Right ventricle myocardium inferior (tissue), 1 donor: ENCODE measurements around the gene MST1R. TPM values are rescaled to one million over a fixed set of nuclear protein-coding genes. Genes with fewer than 3 reads are reported as not detected.
A peak's percentile ranks its signal among the peaks of the same experiment; 100 is the strongest.

Experiments
- ATAC-seq: fragments of 200-7000 bp; cut with Tn5 transposase; one replicate; pipeline ENCODE4 v1.9.1; 2020; ENCODE audit warnings: mild to moderate bottlenecking, moderate library complexity
- DNase-seq: peaks from one replicate; pipeline ENCODE4 v3.0.0; 2021; ENCODE audit errors: missing footprints
- intact Hi-C: fragments of 100-400 bp; cut with DNase I; formaldehyde crosslinking; loops from one replicate; pipeline ENCODE4 v1.11.0; 2022
- total RNA-seq: library from RNA; stranded (reverse); fragmentation: NEBNext Ultra II Directional; extraction: Animal tissue kit (Norgen Biotek cat#: 25700); gene quantifications from one replicate; pipeline ENCODE4 v1.2.1, GENCODE V29; 2021
- donor health status: DM: no; HTN: yes; CAD: no; lungs with severe emphysema.

The MST1R gene
- total RNA-seq, 1 donor from 2014 or later, result 1.2 TPM

DNA sequence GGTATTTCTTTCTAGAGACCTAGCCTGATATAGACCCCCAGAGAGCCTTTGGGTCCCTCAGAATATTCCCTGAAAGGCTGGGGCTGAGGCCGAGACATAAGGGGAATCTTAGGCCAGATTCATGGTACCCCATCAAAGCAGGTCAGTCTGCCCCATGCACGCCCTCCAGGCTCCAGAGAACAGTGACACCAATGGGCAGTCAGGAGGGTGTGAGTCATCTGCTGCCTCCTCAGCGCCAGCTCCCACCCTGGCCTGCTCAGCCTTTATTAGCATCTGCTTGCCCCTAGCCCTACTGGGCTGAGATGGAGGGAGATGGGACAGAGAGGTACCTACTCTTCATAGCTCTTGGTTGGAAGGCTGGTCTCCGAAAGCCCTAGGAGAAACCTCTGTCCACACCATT lies 19.7 kb downstream of the MST1R start:
- intact Hi-C loops, result no loop called here
- DNase-seq (no peak), ATAC-seq (no peak)

DNA sequence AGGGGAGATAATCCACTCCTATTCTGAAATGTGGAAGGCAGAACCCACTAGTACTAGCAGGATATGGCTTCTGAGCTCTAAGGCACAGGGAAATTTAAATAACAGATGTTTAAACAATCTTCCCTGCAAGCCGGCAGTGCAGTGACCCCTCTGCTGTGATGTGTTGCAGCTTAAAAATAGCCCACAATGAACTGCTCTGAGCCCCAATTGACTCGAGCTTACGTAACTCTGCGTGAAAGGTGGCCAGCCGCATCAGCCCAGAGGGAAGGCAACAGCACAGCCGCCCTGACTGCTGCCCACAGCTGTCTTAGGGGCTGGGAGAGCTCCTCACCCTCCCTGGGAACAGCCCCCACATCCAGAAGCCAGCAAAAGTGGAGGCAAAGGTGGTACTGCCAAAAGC lies 21.5 kb downstream of the MST1R start:
- DNase-seq, result no peak
- peak; percentile 71 for ATAC-seq
- intact Hi-C loops, result no loop called here

DNA sequence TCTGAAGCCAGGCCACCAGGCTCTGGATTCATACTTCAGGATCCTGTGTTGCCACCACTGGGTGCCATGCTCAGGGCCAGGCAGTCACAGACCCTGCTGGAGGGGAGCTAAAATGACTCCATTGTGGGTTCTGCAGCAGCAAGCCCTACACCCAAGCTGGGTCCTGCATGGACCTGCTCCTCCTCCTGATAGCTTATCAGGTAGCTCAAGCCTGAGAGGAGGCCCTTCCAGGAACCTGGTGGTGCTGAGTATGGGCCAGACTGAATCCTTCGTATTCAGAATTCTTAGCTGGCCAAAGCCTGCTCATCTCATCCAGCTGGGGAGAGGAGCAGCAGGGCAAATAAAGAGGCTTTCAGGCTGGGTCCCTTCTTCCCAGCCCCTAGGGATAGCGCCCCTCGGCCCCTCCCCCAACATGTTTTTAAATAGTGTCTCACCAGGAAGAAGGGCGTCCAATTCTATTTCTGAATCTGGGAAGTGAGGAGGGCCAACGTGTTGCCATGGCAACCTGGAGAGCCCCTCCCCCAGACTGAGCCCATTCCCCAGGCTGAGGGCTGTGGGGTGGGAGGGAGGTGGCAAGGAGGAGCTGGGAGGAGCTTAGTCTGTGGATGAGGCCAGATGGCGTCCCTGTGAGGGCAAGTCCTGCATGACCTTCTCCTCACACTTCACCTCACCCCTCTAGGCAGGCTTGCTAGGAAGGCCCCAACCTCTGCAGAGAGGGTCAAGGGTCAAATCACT lies 22.9 kb downstream of the MST1R start:
- intact Hi-C loops, result no loop called here
- ATAC-seq, result peak; percentile 22
- no peak for DNase-seq

GRCh38 chr3:49879721-49880120 lies 24.0 kb downstream of the MST1R start:
- DNase-seq (no peak), ATAC-seq (no peak)
- intact Hi-C loops, result no loop called here

DNA sequence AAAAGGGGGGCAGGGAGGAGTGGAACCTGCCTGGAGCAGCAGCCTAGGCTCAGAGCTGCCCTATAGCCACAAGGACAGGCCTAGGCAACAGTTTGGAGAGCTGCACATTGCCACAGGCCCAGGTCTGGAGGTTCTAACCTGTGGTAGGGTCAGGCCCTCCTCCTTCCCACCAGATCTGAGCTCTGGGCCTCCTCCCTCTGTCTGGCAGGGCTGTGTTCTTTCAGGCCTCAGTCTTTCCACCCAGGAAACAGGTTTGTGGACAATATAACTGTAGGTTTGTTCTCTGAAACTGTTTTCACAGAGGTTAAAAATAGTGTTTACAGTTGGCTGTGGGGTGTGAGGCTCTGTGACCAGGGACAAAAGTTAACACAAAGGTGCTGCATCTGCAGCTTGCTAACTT lies 25.0 kb downstream of the MST1R start:
- intact Hi-C loops, result no loop called here
- DNase-seq (no peak), ATAC-seq (no peak)

DNA sequence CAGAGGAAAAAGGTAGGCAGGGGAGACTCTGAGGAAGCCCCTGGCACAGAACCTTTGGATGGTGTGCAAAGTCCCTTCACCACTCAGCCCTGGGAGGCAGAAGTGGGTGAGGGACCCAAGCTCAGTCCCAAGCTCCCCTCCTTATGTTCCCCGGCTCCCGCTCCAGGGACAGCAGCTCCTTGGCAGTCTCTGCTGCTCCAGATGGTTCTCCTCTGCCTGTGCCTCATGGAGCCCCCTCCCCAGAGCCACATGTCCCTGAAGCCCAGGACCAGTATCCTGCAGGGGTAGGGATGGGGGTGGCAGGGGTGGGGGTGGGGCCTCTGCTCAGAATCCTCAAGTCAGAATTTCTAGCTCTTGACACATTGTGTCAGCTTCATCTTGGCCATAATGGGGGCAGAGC lies 26.0 kb downstream of the MST1R start:
- ATAC-seq, result no peak
- intact Hi-C loops, result no loop called here
- no peak for DNase-seq

- intact Hi-C loops, result no loop called here
- ATAC-seq, result no peak
- DNase-seq, result no peak
Observed at GRCh38 chr3:49876567-49876966, 27.1 kb downstream of the MST1R start.

- peak; percentile 22 for DNase-seq
- no peak for ATAC-seq
- intact Hi-C loops, result no loop called here
Observed at GRCh38 chr3:49873623-49874022, 30.1 kb downstream of the MST1R start.

GRCh38 chr3:49872801-49873281 lies 30.8 kb downstream of the MST1R start:
- intact Hi-C loops, result no loop called here
- DNase-seq (peak; percentile 43), ATAC-seq (no peak)

DNA sequence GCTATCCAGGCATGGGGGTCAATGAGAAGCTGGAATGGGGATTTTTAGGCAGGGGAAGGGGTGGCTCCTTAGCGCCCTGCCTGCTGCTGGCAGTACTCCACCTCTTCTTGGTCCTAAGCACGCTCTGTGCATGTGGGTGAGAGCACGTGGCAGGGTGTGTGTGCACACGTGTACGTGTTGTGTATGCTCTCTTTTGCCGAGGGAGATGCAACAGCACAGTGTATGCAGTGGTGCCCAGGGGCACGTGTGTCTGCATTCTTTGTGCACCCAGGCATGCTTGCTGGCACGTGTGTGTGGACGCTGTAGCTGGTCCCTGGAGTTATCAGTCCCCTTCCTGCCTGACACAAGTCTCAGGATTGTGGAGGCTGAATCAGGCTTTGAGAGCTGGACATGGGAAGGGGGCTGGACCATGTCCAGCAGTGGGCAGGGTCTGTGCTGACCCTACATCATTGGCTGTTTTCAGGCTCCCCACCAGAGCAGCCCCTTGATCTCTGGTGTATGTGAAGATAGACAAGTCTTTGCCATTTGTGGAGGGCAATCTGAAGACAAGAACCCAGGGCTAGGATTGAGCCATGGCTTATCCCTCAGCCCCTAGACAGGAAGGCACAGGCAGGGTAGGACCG lies 32.0 kb downstream of the MST1R start:
- intact Hi-C loops, result no loop called here
- DNase-seq (peak; percentile 5), ATAC-seq (no peak)

- ATAC-seq, result no peak
- DNase-seq, result no peak
- intact Hi-C loops, result no loop called here
Observed at GRCh38 chr3:49869525-49870126, 34.0 kb downstream of the MST1R start, which contains the start of gene CAMKV. TSS of gene CAMKV (minus strand) at chr3:49869906. CDS start at chr3:49862388, 7,518 bp downstream.

DNA sequence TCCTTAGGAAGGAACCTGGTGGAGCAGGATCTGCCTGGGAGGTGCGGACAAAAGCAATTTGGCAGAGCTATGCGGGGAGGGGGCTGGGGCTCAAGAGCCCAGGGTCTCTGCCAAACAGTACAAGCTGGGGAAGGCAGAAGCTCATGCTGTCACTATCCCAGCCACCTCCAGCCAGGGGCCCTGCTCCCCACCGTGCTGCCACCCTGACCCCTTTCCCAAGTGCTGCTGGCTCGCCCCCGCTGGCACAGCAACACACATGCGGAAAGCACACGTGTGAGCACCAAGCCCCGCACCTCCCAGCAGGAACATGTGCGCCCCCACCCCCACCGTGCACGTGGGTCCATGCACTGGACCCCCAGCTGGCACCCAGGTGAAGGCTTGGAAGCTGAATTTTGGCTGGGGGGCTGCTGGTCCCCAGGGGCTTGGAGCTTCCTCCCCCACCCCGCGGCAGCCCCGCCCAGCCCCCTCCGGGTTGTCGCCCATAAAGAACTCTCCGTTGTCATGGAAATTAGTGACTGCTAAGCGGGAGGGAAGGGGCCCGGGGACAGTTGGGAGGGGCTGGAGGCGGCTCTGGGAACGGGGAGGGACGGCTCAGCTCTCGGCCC lies 34.7 kb downstream of the MST1R start:
- no peak for DNase-seq
- no peak for ATAC-seq
- intact Hi-C loops, result no loop called here

DNA sequence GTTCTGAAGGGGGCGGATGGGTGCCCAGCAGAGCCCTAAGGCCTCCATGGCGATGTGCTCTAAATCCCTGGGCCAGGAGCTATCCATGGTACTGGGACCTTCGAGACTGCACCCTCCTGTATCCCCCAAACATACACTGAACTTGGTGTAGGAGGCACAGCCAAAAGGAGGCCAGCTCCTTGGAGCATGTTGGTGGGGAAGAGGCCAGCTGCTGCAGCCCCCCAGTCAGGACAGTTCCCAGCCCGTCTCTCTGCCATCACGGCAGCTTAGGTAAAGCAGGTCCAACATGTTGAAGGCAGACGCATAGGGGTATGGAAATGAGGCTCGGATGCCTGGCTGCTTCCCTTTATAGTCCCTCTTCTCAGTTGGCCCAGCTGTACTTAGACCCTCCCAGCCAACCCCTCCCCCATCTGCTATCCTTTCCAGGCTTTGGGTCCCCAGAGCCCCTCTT lies 35.8 kb downstream of the MST1R start:
- no peak for DNase-seq
- ATAC-seq, result no peak

GRCh38 chr3:49867400-49867799 lies 36.3 kb downstream of the MST1R start:
- intact Hi-C loops, result no loop called here
- ATAC-seq, result no peak

More for the DNA sequence above, 35.8 kb downstream of the MST1R start:
- intact Hi-C loops, result no loop called here

DNA sequence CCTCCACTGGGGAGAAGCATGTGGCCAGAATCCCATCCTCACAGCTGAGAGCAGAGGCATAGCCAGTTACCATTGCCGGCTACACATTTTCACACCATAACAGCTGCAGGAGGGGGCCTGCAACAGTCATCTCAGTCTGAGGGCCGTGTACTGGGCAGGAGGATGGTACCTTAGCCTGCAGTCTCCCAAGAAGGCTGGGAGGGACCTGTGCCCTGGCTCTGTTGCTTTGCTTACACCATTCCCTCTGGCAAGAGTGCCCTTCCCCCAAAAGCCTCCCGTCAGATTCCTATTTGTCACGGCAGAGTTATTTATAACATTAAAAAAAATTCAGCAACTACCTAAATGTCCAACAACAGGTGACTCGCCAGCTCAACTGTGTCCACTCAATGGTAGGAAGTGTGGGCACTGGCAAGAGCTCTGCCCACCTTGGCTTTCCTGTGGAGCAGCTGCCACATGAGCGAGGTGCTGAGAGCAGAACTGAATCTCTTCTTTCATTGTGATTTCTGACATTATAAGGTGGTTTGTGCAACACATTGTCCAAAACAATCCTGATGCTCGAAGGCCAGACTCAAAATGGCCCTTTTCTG lies 38.4 kb downstream of the MST1R start:
- ATAC-seq (no peak), DNase-seq (no peak)
- intact Hi-C loops, result no loop called here

More at GRCh38 chr3:49867400-49867799, 36.3 kb downstream of the MST1R start:
- DNase-seq, result no peak

GRCh38 chr3:49864505-49864904 lies 39.2 kb downstream of the MST1R start:
- no peak for ATAC-seq
- DNase-seq, result no peak
- intact Hi-C loops, result no loop called here

DNA sequence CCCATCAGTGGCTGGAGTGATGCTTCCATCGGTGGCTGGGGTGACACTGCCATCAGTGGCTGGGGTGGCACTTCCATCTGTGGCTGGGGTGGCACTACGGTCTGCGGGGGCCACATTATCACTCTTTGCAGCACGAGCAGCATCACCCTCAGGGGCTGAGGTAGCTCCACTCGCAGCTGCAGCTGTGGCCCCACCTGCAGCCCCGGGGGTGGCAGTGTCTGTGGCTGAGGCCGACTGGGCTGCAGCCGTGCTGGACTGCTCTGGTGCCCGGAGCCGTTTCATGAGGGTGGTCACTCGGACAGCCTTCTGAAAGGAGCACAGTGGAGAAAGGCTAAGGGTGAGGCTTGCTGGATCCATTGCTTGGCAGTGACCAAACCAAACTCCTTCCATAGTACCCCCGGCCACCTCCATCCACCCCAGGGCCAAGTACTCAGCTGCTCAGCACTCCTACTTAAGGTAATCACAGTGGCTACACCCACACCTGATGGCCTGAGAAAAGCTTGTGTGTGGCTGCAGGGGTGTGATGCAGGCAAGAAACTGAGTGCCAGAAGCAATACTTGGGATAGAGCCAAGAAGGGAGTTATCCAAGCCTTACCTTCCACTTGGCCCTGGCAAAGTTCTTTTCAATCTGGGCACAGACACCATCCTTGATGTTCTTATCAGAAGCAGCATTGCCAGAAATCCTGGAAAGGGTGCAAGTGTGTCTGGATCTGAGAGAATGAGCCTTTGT lies 43.9 kb downstream of the MST1R start:
- no peak for DNase-seq
- intact Hi-C loops, result no loop called here
- no peak for ATAC-seq

- intact Hi-C loops, result no loop called here
- ATAC-seq, result peak; percentile 98
- peak; percentile 94 for DNase-seq
Observed at GRCh38 chr3:49856181-49857005, 47.3 kb downstream of the MST1R start, which contains the start of gene TRAIP. TSS of gene TRAIP (minus strand) at chr3:49856564. CDS start at chr3:49856453, 111 bp downstream.
